PC-9 (cell line): ENCODE data around the gene THOC6. TPM values are rescaled to one million over a fixed set of nuclear protein-coding genes. Genes with fewer than 3 reads are reported as not detected.

Source experiments
- BruUV-seq: library from RNA; stranded (reverse); fragments of 400-500 nt; replicated peaks from 2 replicates; lab custom pipeline; 2021; lab: Mats Ljungman, UMichigan
- CTCF ChIA-PET: fragments of 300-600 bp; sonication (Branson Sonifier 250); formaldehyde crosslinking; loops from one replicate; lab custom pipeline; 2022; ENCODE audit warnings: antibody characterized with exemption; lab: Charles Lee
- POLR2A ChIA-PET: fragments of 300-600 bp; sonication (Branson Sonifier 250); formaldehyde crosslinking; loops from one replicate; lab custom pipeline; 2022; ENCODE audit warnings: antibody characterized with exemption; ENCODE audit not compliant: unreplicated experiment; lab: Charles Lee
- DNase-seq, 2 experiments: peaks; one replicate each; pipeline versions ENCODE4 v3.0.0 to v3.0.0-alpha.2; 2015 to 2022; ENCODE audit warnings: mixed read lengths in 1 of 2
- H2AFZ ChIP-seq: fragments of 200-600 bp; sonication (generic); 2 replicates; pipeline ENCODE4 v1.8.1; 2017; ENCODE audit warnings: antibody characterized with exemption
- H3F3A ChIP-seq: fragments of 200-600 bp; sonication (generic); 2 replicates; pipeline ENCODE4 v1.8.1; 2017; ENCODE audit warnings: antibody characterized with exemption, mild to moderate bottlenecking, low read depth; ENCODE audit not compliant: insufficient read depth
- H3K27ac ChIP-seq: fragments of 200-600 bp; sonication (generic); 2 replicates; pipeline ENCODE4 v1.6.1; 2016; ENCODE audit warnings: mixed run types
- H3K27me3 ChIP-seq: fragments of 200-600 bp; sonication (generic); 2 replicates; pipeline ENCODE4 v1.6.1; 2016; ENCODE audit warnings: low read depth, mixed run types; ENCODE audit not compliant: insufficient read depth
- H3K36me3 ChIP-seq: fragments of 200-600 bp; sonication (generic); 2 replicates; pipeline ENCODE4 v1.6.1; 2016; ENCODE audit warnings: low read depth, mixed run types
- H3K4me1 ChIP-seq: fragments of 200-600 bp; sonication (generic); replicated peaks from 2 replicates; pipeline ENCODE4 v1.6.1; 2016; ENCODE audit warnings: mixed run types; ENCODE audit not compliant: insufficient read depth
- H3K4me2 ChIP-seq: fragments of 200-600 bp; sonication (generic); 2 replicates; pipeline ENCODE4 v1.6.1; 2017; ENCODE audit warnings: mixed run types
- H3K4me3 ChIP-seq: fragments of 200-600 bp; sonication (generic); 2 replicates; pipeline ENCODE4 v1.6.1; 2016; ENCODE audit warnings: mixed run types
- H3K79me2 ChIP-seq: fragments of 200-600 bp; sonication (generic); 2 replicates; pipeline ENCODE4 v1.6.1; 2017; ENCODE audit warnings: low read depth, mixed run types
- H3K9me2 ChIP-seq: fragments of 200-600 bp; sonication (generic); 2 replicates; pipeline ENCODE4 v1.8.1; 2017; ENCODE audit warnings: mild to moderate bottlenecking; ENCODE audit not compliant: insufficient read depth
- H3K9me3 ChIP-seq: fragments of 200-600 bp; sonication (generic); 2 replicates; pipeline ENCODE4 v1.8.1; 2016; ENCODE audit warnings: low read depth; ENCODE audit not compliant: insufficient read depth
- H4K20me1 ChIP-seq: fragments of 200-600 bp; sonication (generic); 2 replicates; pipeline ENCODE4 v1.8.1; 2017; ENCODE audit not compliant: insufficient read depth
- CTCF ChIP-seq: fragments of 200-600 bp; sonication (generic); conservative IDR thresholded peaks from 2 replicates; pipeline ENCODE4 v1.6.1; 2017; ENCODE audit warnings: mixed run types, antibody characterized with exemption, mild to moderate bottlenecking, moderate library complexity
- EZH2 ChIP-seq: fragments of 200-600 bp; sonication (generic); IDR thresholded peaks from 2 replicates; pipeline ENCODE4 v1.8.0; 2017; ENCODE audit warnings: antibody characterized with exemption, low read depth
- intact Hi-C: fragments of 100-400 bp; cut with micrococcal nuclease; formaldehyde crosslinking; loops from one replicate; pipeline ENCODE4 v1.10.0; 2022; ENCODE audit not compliant: unreplicated experiment
- total RNA-seq: library from RNA; stranded (reverse); gene quantifications from 2 replicates; pipeline ENCODE4 v1.2.3, GENCODE V29; 2021

THOC6 gene
- total RNA-seq, 1 experiment from 2014 or later: 69.9 TPM

- no peaks in the 10 kb centered on the region for H3K9me3 ChIP-seq
- H3K27ac ChIP-seq: peak overlapping the region; percentile 67
- H3K4me3 ChIP-seq: 0 out of 2 replicates have a peak overlapping the region, but pooled peaks have one; percentile 18
- ChIA-PET CTCF (interaction anchor here (0.8 to 1.9 kb wide), 3 partner anchors 18 to 21 kb away, joined by 5 read pairs; no protein-coding TSS in a partner anchor), POLR2A (interaction anchor here (0.5 to 2.0 kb wide), 5 partner anchors 10 to 1377 kb away, joined by 3 to 34 read pairs (median 5); partner anchors contain the start of gene TNFRSF12A)
- peak overlapping the region; percentile 72 for H3K4me2 ChIP-seq
- H4K20me1 ChIP-seq: no peaks in the 10 kb centered on the region
- H2AFZ ChIP-seq: no peak overlapping the region
- H3K9me2 ChIP-seq: no peaks in the 10 kb centered on the region
- H3K36me3 ChIP-seq: no peaks in the 10 kb centered on the region
- H3K4me1 ChIP-seq: peaks cover 95% of the 10 kb centered on the region
- H3F3A ChIP-seq: peaks cover 73% of the 10 kb centered on the region
- intact Hi-C loops: loop anchor here (1.0 kb wide), 1 partner anchor 10 kb away; the partner anchor contains the start of gene TNFRSF12A
- TF ChIP-seq EZH2: no peak
- TF ChIP-seq CTCF: no peak
- H3K27me3 ChIP-seq: no peaks in the 10 kb centered on the region
- H3K79me2 ChIP-seq: peaks cover 19% of the 10 kb centered on the region
- no TSS peak for BruUV-seq
- DNase-seq: no peak
Observed at GRCh38 chr16:3010510-3010909, 13.3 kb upstream of the THOC6 start.

GRCh38 chr16:3012246-3012645, 11.6 kb upstream of the THOC6 start:
- Histone ChIP-seq H3K4me1 (peaks cover 78% of the 10 kb centered on the region), H3K4me2 (peak overlapping the region; percentile 71), H4K20me1 (no peaks in the 10 kb centered on the region), H3K79me2 (peaks cover 7% of the 10 kb centered on the region; the same call in 1 of the 2 replicates), H3K27ac (peak overlapping the region; percentile 86), H2AFZ (no peak overlapping the region), H3K9me3 (no peaks in the 10 kb centered on the region), H3K36me3 (no peaks in the 10 kb centered on the region), H3K27me3 (no peaks in the 10 kb centered on the region), H3K9me2 (no peaks in the 10 kb centered on the region), H3F3A (peaks cover 75% of the 10 kb centered on the region), H3K4me3 (peak overlapping the region; percentile 37; the same call in 1 of the 2 replicates)
- CTCF ChIA-PET: interaction anchor here (0.7 to 1.3 kb wide), 4 partner anchors 8 to 1241 kb away, joined by 3 to 5 read pairs (median 4); partner anchors contain the start of gene FLYWCH2
- peak in 1 of 2 experiments; percentile 71 for DNase-seq
- TSS peak; percentile 16 for BruUV-seq
- intact Hi-C loops: no loop called here
- POLR2A ChIA-PET: interaction anchor here (0.8 to 1.8 kb wide), 3 partner anchors 9 to 21 kb away, joined by 7 to 29 read pairs (median 25); partner anchors contain the start of genes HCFC1R1, THOC6 and TNFRSF12A
- no peak for TF ChIP-seq EZH2
- TF ChIP-seq CTCF: no peak

GRCh38 chr16:3012828-3013420, 10.9 kb upstream of the THOC6 start, which contains the start of gene CLDN9:
TSS of gene CLDN9 (plus strand) at chr16:3012923. CDS start at chr16:3013363, 440 bp downstream.
- Histone ChIP-seq H2AFZ (peak within 1 kb of the TSS; percentile 62), H3K27me3 (no peaks in the 10 kb centered on the region), H3K4me2 (peak within 1 kb of the TSS; percentile 71), H3K9me3 (no peaks in the 10 kb centered on the region), H3K9me2 (no peaks in the 10 kb centered on the region), H3K4me3 (peak within 1 kb of the TSS; percentile 37; the same call in 1 of the 2 replicates), H3K36me3 (no peaks in the 10 kb centered on the region), H3K79me2 (peaks cover 7% of the 10 kb centered on the region; the same call in 1 of the 2 replicates), H3K4me1 (peaks cover 71% of the 10 kb centered on the region), H3K27ac (peak within 1 kb of the TSS; percentile 86), H3F3A (peaks cover 72% of the 10 kb centered on the region), H4K20me1 (no peaks in the 10 kb centered on the region)
- ChIA-PET CTCF (interaction anchor here (0.6 to 1.3 kb wide), 3 partner anchors 9 to 18 kb away, joined by 3 to 6 read pairs (median 5); no protein-coding TSS in a partner anchor), POLR2A (interaction anchor here (0.8 to 1.8 kb wide), 3 partner anchors 9 to 22 kb away, joined by 7 to 29 read pairs (median 25); partner anchors contain the start of genes HCFC1R1, THOC6 and TNFRSF12A)
- no TSS peak for BruUV-seq
- DNase-seq: peak; percentile 88
- intact Hi-C loops: no loop called here
- no peak for TF ChIP-seq CTCF
- TF ChIP-seq EZH2: no peak
